Activated naive CD4-positive, alpha-beta T cell treated with anti-CD3 and anti-CD28 coated beads, Interleukin-2, amount 50 U/mL, for 72 hours (primary cell): ENCODE results near the gene VPS9D1. TPM values are rescaled to one million over a fixed set of nuclear protein-coding genes. Genes with fewer than 3 reads are reported as not detected.

Source experiments
- ATAC-seq, 2 donors: fragments of 150-1000 bp; cut with Tn5 transposase; 2 replicates each; pipeline ENCODE4 v1.10.0; 2021; ENCODE audit warnings: mild to moderate bottlenecking in 2 of 2, moderate library complexity in 2 of 2
- DNase-seq, 2 donors: peaks; one replicate each; pipeline ENCODE4 v3.0.0; 2021 to 2022; ENCODE audit warnings: low spot score in 2 of 2
- H3K27ac Mint-ChIP-seq, 2 donors: one replicate each; pipeline ENCODE4 v1.8.0; 2022; ENCODE audit warnings: mild to moderate bottlenecking in 2 of 2, mixed read lengths in 2 of 2
- H3K36me3 Mint-ChIP-seq, 2 donors: one replicate each; pipeline ENCODE4 v1.8.0; 2022; ENCODE audit warnings: mixed read lengths in 2 of 2
- H3K9me3 Mint-ChIP-seq, 2 donors: one replicate each; pipeline ENCODE4 v1.8.0; 2022; ENCODE audit warnings: mixed read lengths in 2 of 2
- total RNA-seq, 2 donors: library from RNA; stranded (reverse); gene quantifications; one replicate each; pipeline ENCODE4 v1.2.3, GENCODE V29; 2022

The VPS9D1 gene
- total RNA-seq, 2 donors from 2014 or later: 2.2 to 2.4 TPM

DNA sequence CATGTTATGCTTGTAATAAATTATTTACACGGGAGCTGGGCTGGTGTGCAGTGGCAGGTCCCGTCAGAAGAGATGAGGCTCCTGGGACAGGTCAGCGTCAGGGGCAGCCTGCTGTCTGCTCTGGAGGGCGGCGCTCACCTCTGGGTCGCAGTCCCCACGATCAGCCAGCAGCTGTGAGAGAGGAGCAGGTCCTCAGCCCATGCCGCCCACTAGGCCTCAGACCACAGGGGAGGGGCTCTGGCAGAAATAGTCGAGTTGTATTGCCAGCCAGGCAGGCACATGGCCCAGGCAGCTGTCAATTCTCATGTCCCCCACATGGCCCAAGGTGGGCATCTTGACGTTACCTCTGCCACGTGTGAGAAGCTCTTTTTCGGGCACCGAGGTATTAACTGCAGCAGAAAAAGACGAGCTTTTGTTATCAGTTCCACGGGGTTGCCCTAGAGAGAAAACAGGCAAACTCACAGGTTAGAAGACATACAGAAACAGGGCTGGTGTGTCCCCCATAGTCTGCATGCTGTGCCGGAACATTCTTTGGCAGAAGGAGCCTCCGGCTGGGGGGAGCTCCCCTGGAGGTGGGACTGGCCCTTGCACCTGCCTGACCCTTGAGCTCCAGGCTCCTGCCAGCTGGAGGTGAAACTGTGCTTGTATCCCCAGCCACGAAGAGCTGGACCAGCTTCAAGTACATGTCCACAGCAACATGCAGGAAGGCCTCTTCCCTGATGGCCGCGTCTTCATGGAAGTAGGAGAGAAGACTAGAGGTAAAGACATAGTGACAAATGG is 18.0 kb upstream of the VPS9D1 start:
- peak overlapping the region; percentile 36 to 55 for H3K27ac Mint-ChIP-seq

DNA sequence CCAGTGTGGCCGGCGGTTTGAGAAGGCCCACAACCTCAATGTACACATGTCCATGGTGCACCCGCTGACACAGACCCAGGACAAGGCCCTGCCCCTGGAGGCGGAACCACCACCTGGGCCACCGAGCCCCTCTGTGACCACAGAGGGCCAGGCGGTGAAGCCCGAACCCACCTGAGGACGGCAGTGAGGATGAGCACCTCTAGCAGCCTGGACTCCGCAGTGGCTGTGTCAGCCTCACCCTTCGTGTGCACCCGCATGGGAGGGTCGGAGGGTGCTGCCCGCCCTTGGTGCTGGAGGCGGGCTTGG is 17.3 kb upstream of the VPS9D1 start:
- Mint-ChIP-seq H3K36me3 (peaks cover 0 to 33% of the 10 kb centered on the region in 2 donors), H3K27ac (peak overlapping the region in 1 of 2 donors; percentile 55), H3K9me3 (no peaks in the 10 kb centered on the region)
- DNase-seq (no peak), ATAC-seq (no peak)

More for the DNA sequence above, 18.0 kb upstream of the VPS9D1 start:
- ATAC-seq (no peak), DNase-seq (no peak)
- Mint-ChIP-seq H3K9me3 (no peaks in the 10 kb centered on the region), H3K36me3 (peaks cover 0 to 33% of the 10 kb centered on the region in 2 donors)

DNA sequence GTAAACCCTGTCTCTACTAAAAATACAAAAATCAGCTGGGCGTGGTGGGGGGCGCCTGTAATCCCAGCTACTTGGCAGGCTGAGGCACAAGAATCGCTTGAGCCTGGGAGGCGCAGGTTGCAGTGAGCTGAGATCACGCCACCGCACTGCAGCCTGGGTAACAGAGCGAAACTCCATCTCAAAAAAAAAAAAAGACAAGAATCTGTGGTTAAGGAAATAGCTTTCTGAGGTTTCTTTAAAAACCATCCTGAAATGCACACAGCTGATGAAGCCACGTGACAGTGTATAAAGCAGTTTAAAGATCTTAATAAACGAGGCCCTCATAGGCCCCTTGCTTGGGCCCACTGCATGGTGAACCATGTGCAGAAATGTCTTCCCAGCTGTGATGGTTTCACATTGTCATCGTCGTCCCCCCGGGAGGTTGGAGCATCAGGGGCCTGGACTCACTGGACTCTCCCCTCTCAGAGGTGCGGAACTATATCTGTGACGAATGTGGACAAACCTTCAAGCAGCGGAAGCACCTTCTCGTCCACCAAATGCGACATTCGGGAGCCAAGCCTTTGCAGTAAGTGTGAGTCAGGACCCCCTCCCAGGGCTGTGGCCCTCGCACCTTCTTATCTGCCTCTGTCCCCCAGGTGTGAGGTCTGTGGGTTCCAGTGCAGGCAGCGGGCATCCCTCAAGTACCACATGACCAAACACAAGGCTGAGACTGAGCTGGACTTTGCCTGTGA is 16.8 kb upstream of the VPS9D1 start:
- peaks cover 0 to 33% of the 10 kb centered on the region in 2 donors for H3K36me3 Mint-ChIP-seq
- H3K27ac Mint-ChIP-seq: peak overlapping the region; percentile 55 to 60
- no peaks in the 10 kb centered on the region for H3K9me3 Mint-ChIP-seq
- ATAC-seq (peak; percentile 47 to 61), DNase-seq (no peak)

DNA sequence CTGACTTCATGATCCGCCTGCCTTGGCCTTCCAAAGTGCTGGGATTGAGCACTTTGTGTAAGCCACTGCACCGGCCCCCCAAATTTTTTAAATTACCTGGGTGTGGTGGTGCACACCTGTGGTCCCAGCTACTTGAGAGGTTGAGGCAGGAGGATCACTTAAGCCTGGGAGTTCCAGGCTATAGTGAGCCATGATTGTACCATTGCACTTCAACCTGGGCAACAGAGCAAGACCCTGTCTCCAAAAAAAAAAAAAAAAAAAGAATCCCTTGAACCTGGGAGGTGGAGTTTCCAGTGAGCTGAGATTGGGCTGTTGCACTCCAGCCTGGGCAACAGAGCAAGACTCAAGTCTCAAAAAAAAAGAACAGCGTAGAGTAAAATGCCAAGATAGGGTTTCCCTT is 15.9 kb upstream of the VPS9D1 start:
- H3K9me3 Mint-ChIP-seq: no peaks in the 10 kb centered on the region
- no peak for DNase-seq
- H3K36me3 Mint-ChIP-seq: peaks cover 0 to 33% of the 10 kb centered on the region in 2 donors
- H3K27ac Mint-ChIP-seq: peak overlapping the region in 1 of 2 donors; percentile 36
- no peak for ATAC-seq

- peaks cover 0 to 30% of the 10 kb centered on the region in 2 donors for H3K36me3 Mint-ChIP-seq
- peak overlapping the region in 1 of 2 donors; percentile 55 for H3K27ac Mint-ChIP-seq
- no peak for DNase-seq
- no peak for ATAC-seq
- no peaks in the 10 kb centered on the region for H3K9me3 Mint-ChIP-seq
Observed at GRCh38 chr16:89733792-89734191, 13.1 kb upstream of the VPS9D1 start.

GRCh38 chr16:89733322-89733721 is 12.6 kb upstream of the VPS9D1 start:
- no peaks in the 10 kb centered on the region for H3K9me3 Mint-ChIP-seq
- ATAC-seq: no peak
- H3K27ac Mint-ChIP-seq: peak overlapping the region; percentile 55 to 87
- H3K36me3 Mint-ChIP-seq: peaks cover 0 to 27% of the 10 kb centered on the region in 2 donors
- no peak for DNase-seq

DNA sequence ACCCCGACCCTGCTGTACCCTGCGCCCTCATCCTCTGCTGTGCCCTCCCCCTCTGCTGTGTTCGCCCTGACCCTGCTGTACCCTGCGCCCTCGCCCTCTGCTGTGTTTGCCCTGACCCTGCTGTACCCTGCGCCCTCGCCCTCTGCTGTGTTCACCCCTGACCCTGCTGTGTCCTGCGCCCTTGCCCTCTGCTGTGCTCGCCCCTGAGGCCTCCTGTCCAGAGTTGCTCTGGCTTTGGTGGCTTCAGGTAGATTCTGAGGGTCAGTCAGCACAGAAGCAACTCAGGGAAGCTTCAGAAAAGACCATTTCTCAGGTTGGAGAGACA is 12.2 kb upstream of the VPS9D1 start:
- Mint-ChIP-seq H3K27ac (peak overlapping the region; percentile 55 to 87), H3K36me3 (peaks cover 0 to 23% of the 10 kb centered on the region in 2 donors), H3K9me3 (no peaks in the 10 kb centered on the region)
- DNase-seq: no peak
- ATAC-seq: peak in 1 of 2 donors; percentile 40

- DNase-seq: no peak
- Mint-ChIP-seq H3K9me3 (no peaks in the 10 kb centered on the region), H3K36me3 (peaks cover 0 to 18% of the 10 kb centered on the region in 2 donors), H3K27ac (peak overlapping the region; percentile 55 to 85)
- no peak for ATAC-seq
Observed at GRCh38 chr16:89732142-89732917, 11.6 kb upstream of the VPS9D1 start.

- Mint-ChIP-seq H3K27ac (peak overlapping the region; percentile 9 to 55), H3K9me3 (no peaks in the 10 kb centered on the region), H3K36me3 (peaks cover 0 to 18% of the 10 kb centered on the region in 2 donors)
- ATAC-seq (no peak), DNase-seq (no peak)
Observed at GRCh38 chr16:89730610-89731234, 10.0 kb upstream of the VPS9D1 start.

GRCh38 chr16:89729863-89730593 is 9.3 kb upstream of the VPS9D1 start:
- ATAC-seq (peak in 1 of 2 donors; percentile 8), DNase-seq (no peak)
- Mint-ChIP-seq H3K9me3 (no peaks in the 10 kb centered on the region), H3K36me3 (peaks cover 0 to 12% of the 10 kb centered on the region in 2 donors), H3K27ac (peak overlapping the region; percentile 9 to 82)

DNA sequence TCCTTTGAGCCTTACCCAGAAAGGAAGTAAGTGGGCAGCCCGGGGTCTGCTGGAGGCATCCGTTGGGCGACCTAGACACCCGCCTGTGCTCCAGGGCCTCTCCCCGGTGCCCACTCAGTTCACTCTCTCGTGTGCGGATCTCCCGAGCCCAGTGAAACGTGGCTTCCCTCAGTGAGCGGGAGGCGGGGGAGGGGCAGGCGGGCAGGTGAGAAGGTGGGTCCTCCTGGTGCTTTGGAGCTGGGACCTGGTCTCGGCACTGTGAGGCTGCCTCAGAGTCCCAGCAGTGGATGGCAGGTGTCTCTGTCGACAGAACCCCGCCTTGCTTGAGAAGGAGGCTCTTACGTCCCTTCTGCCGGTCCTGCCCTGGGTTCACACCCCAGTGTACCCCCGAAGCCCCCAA is 8.6 kb upstream of the VPS9D1 start:
- H3K36me3 Mint-ChIP-seq: peaks cover 0 to 5% of the 10 kb centered on the region in 2 donors
- ATAC-seq (no peak), DNase-seq (no peak)
- peak overlapping the region in 1 of 2 donors; percentile 9 for H3K27ac Mint-ChIP-seq
- no peaks in the 10 kb centered on the region for H3K9me3 Mint-ChIP-seq

GRCh38 chr16:89727406-89728120 is 6.9 kb upstream of the VPS9D1 start:
- ATAC-seq: no peak
- Mint-ChIP-seq H3K9me3 (no peaks in the 10 kb centered on the region), H3K27ac (peak overlapping the region in 1 of 2 donors; percentile 53), H3K36me3 (peaks cover 14 to 19% of the 10 kb centered on the region in 2 donors)
- no peak for DNase-seq

DNA sequence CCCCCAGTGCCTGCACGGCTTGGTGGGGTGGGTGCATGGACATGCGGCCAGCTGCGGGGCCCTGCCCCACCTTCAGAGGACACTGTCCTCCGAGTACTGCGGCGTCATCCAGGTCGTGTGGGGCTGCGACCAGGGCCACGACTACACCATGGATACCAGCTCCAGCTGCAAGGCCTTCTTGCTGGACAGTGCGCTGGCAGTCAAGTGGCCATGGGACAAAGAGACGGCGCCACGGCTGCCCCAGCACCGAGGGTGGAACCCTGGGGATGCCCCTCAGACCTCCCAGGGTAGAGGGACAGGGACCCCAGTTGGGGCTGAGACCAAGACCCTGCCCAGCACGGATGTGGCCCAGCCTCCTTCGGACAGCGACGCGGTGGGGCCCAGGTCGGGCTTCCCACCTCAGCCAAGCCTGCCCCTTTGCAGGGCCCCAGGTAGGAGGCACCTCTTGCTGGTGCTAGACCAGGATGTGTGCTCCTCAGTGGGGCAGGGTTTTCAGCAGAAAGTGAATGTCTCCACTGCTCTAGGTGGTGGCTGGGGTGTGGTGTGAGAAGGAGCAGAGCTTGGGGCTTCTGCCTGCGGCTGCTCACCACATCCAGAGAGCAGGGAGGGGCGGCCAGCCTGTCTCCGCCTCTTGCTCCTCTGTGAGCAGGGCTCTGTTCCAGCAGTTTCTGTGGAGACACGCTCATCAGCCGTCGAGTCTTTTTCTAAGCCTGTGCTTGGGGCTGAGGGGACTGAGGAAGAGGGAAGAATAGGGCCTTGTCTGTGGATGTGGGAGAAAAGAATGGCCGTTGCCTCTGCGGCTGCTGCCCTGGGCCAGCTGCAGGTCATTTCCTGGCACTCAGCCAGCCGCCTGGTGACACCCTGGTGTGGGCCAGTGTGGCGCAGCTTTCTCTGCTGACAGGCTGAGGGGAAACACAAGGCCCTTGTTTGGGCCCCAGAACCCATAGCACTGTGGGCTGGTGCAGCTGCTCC is 2.9 kb upstream of the VPS9D1 start:
- Mint-ChIP-seq H3K36me3 (peaks cover 16 to 17% of the 10 kb centered on the region in 2 donors), H3K27ac (peak overlapping the region; percentile 84 to 93), H3K9me3 (no peaks in the 10 kb centered on the region)
- peak; percentile 36 to 41 for ATAC-seq
- DNase-seq: peak in 1 of 2 donors; percentile 72

DNA sequence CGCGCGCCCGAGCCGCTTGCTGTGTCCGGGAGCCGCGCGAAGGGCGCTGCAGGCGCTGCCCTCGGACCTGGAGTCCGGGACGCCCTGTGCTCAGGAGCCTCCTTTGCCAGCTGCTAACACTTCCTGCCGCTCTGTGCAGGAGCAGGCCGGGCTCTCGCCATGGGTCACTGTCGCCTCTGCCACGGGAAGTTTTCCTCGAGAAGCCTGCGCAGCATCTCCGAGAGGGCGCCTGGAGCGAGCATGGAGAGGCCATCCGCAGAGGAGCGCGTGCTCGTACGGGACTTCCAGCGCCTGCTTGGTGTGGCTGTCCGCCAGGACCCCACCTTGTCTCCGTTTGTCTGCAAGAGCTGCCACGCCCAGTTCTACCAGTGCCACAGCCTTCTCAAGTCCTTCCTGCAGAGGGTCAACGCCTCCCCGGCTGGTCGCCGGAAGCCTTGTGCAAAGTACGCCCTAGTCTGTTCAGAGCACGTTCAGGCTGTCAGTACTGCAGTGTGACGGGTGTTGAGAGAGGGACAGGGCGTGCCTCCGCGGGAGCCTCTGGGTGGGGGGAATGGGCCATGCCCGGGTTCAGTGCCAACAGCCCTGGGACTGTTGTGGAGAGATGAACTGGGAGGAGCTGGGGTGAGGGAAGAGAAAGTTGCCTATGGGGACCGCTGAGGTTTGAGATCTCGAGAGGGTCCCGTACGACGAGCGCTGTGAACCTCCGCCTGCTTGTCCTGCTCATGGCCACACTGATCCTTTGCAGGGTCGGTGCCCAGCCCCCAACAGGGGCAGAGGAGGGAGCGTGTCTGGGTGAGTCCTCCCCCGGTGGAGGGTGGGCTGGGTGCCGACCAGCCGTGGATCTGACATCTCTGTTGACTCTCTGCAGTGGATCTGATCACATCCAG is 1.9 kb upstream of the VPS9D1 start:
- H3K27ac Mint-ChIP-seq: peak overlapping the region; percentile 84 to 93
- ATAC-seq (peak; percentile 33 to 48), DNase-seq (peak in 1 of 2 donors; percentile 70)
- H3K36me3 Mint-ChIP-seq: peaks cover 16 to 17% of the 10 kb centered on the region in 2 donors
- no peaks in the 10 kb centered on the region for H3K9me3 Mint-ChIP-seq
